Parathyroid adenoma (tissue), 2 donors: ENCODE results near the gene RNF8.
A peak's percentile ranks its signal among the peaks of the same experiment; 100 is the strongest.
"Not testable (repeated sequence)": the region's sequence is repeated elsewhere in the genome, so short reads cannot be mapped to it uniquely, and the experiment has no call there.

Source experiments
- H2AFZ ChIP-seq: fragments of 300-600 bp; sonication (generic); one replicate; pipeline ENCODE4 v1.7.0; 2017; ENCODE audit warnings: antibody characterized with exemption, mild to moderate bottlenecking
- H3K27ac ChIP-seq: fragments of 300-600 bp; sonication (generic); one replicate; pipeline ENCODE4 v1.7.0; 2017
- H3K27me3 ChIP-seq: fragments of 300-600 bp; sonication (generic); one replicate; pipeline ENCODE4 v1.7.0; 2017; ENCODE audit warnings: low read length; ENCODE audit not compliant: control insufficient read depth, insufficient read depth
- H3K36me3 ChIP-seq: fragments of 300-600 bp; sonication (generic); one replicate; pipeline ENCODE4 v1.7.0; 2017; ENCODE audit warnings: low read length; ENCODE audit not compliant: control insufficient read depth, insufficient read depth
- H3K4me1 ChIP-seq: fragments of 300-600 bp; sonication (generic); one replicate; pipeline ENCODE4 v1.7.0; 2017; ENCODE audit warnings: control low read depth
- H3K4me2 ChIP-seq: fragments of 300-600 bp; sonication (generic); one replicate; pipeline ENCODE4 v1.7.0; 2017; ENCODE audit warnings: low read length
- H3K4me3 ChIP-seq: fragments of 300-600 bp; sonication (generic); one replicate; pipeline ENCODE4 v1.7.0; 2017; ENCODE audit warnings: low read depth, low read length
- H3K79me2 ChIP-seq: fragments of 300-600 bp; sonication (generic); one replicate; pipeline ENCODE4 v1.7.0; 2017; ENCODE audit warnings: control low read depth
- H3K9ac ChIP-seq: fragments of 300-600 bp; sonication (generic); one replicate; pipeline ENCODE4 v1.7.0; 2017; ENCODE audit warnings: mild to moderate bottlenecking
- H3K9me3 ChIP-seq: fragments of 300-600 bp; sonication (generic); one replicate; pipeline ENCODE4 v1.7.0; 2017; ENCODE audit warnings: low read length; ENCODE audit not compliant: control insufficient read depth
- CTCF ChIP-seq: fragments of 300-600 bp; sonication (generic); IDR thresholded peaks from one replicate; pipeline ENCODE4 v1.7.0; 2017; ENCODE audit warnings: antibody characterized with exemption, mild to moderate bottlenecking
- donor health status: primary hyperparathyroidism.

RNF8 gene

GRCh38 chr6:37353761-37354525 lies at the start of gene RNF8:
Gene RNF8 (plus strand): TSS chr6:37353983. CDS start chr6:37354165, 182 bp downstream.
- Histone ChIP-seq H3K9ac (peak within 1 kb of the TSS; percentile 69), H2AFZ (peak within 1 kb of the TSS; percentile 96), H3K27ac (peak within 1 kb of the TSS; percentile 42), H3K79me2 (peaks cover 2% of the 10 kb centered on the region), H3K4me3 (peak within 1 kb of the TSS; percentile 99), H3K4me2 (peak within 1 kb of the TSS; percentile 77), H3K4me1 (peaks cover 3% of the 10 kb centered on the region), H3K27me3 (no peaks in the 10 kb centered on the region), H3K36me3 (no peaks in the 10 kb centered on the region), H3K9me3 (no peaks in the 10 kb centered on the region)
- no peak for TF ChIP-seq CTCF

GRCh38 chr6:37304766-37305165 lies 49.0 kb upstream of the RNF8 start:
- Histone ChIP-seq H3K4me3 (no peak overlapping the region), H3K79me2 (no peaks in the 10 kb centered on the region), H3K9ac (no peak overlapping the region), H3K36me3 (no peaks in the 10 kb centered on the region), H3K9me3 (no peaks in the 10 kb centered on the region), H3K27ac (no peak overlapping the region), H3K4me2 (no peak overlapping the region), H3K4me1 (peaks cover 6% of the 10 kb centered on the region), H2AFZ (no peak overlapping the region), H3K27me3 (no peaks in the 10 kb centered on the region)
- TF ChIP-seq CTCF: no peak

GRCh38 chr6:37305841-37306425 lies 47.9 kb upstream of the RNF8 start:
- no peak for TF ChIP-seq CTCF
- peaks cover 6% of the 10 kb centered on the region for H3K4me1 ChIP-seq
- H3K4me3 ChIP-seq: no peak overlapping the region
- H3K27me3 ChIP-seq: no peaks in the 10 kb centered on the region
- no peaks in the 10 kb centered on the region for H3K9me3 ChIP-seq
- no peak overlapping the region for H2AFZ ChIP-seq
- H3K4me2 ChIP-seq: no peak overlapping the region
- H3K27ac ChIP-seq: no peak overlapping the region
- no peaks in the 10 kb centered on the region for H3K36me3 ChIP-seq
- no peak overlapping the region for H3K9ac ChIP-seq
- no peaks in the 10 kb centered on the region for H3K79me2 ChIP-seq

- Histone ChIP-seq H3K9ac (no peak overlapping the region), H3K4me2 (no peak overlapping the region), H3K4me1 (peaks cover 6% of the 10 kb centered on the region), H3K4me3 (no peak overlapping the region), H3K9me3 (no peaks in the 10 kb centered on the region), H3K36me3 (no peaks in the 10 kb centered on the region), H3K79me2 (no peaks in the 10 kb centered on the region), H3K27me3 (no peaks in the 10 kb centered on the region), H3K27ac (no peak overlapping the region), H2AFZ (no peak overlapping the region)
- TF ChIP-seq CTCF: no peak
Observed at GRCh38 chr6:37306624-37307222, 47.1 kb upstream of the RNF8 start.

- H2AFZ ChIP-seq, H3K9ac ChIP-seq, H3K36me3 ChIP-seq, H3K27ac ChIP-seq, H3K79me2 ChIP-seq, H3K4me2 ChIP-seq, H3K27me3 ChIP-seq, H3K4me3 ChIP-seq, H3K9me3 ChIP-seq, H3K4me1 ChIP-seq: not testable (repeated sequence)
Observed at GRCh38 chr6:37307484-37307883, 46.3 kb upstream of the RNF8 start.
